Astrocyte of the hippocampus (primary cell): ENCODE results near the gene RNPS1.
A peak's percentile ranks its signal among the peaks of the same experiment; 100 is the strongest.

Experiments
- DNase-seq: peaks from one replicate; pipeline ENCODE4 v3.0.0; 2011; ENCODE audit warnings: low read depth, low spot score

The RNPS1 gene, protein sequence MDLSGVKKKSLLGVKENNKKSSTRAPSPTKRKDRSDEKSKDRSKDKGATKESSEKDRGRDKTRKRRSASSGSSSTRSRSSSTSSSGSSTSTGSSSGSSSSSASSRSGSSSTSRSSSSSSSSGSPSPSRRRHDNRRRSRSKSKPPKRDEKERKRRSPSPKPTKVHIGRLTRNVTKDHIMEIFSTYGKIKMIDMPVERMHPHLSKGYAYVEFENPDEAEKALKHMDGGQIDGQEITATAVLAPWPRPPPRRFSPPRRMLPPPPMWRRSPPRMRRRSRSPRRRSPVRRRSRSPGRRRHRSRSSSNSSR

DNA sequence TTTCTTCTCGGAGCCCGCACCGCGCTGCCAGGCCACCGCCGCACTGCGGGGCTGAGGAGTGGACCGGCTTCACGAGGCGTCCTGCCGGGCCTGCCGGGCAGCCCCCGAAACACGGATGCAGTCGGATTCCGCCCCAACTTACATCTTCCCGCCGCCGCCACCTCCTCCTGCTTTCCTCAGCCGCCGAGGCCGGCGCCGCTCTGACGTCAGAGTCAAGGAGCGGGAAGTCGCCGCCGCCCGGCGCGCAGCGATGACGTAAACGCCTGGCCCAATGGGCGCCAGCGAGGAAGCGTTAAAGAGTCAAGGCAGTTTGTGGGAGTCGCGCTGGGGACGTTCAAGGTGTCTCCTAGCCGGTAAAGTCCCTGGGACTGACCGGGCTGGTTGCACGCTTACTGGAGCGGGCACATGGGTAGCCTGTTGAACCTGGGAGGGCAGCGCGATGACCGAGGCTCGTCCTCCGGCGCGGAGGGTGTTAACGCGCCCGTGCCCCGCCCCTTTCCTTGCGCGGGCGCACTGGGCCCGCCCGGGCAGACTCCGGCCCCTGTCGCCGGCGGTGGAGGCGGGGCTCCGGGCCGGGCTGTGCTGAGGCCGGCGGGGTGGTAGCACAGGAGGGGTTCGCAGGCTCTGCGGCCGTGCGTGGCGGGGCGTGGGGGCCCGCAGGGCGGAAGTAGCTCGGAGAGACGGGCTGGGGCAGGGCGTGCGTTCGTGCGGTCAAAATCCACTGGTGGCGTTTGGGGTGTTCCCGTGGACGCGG is at the start of gene RNPS1:
Gene RNPS1 (minus strand): TSS at position 214 of the 754 bp plus-strand sequence. CDS start 3,483 bp downstream, outside the sequence.
- peak; percentile 99 for DNase-seq

DNA sequence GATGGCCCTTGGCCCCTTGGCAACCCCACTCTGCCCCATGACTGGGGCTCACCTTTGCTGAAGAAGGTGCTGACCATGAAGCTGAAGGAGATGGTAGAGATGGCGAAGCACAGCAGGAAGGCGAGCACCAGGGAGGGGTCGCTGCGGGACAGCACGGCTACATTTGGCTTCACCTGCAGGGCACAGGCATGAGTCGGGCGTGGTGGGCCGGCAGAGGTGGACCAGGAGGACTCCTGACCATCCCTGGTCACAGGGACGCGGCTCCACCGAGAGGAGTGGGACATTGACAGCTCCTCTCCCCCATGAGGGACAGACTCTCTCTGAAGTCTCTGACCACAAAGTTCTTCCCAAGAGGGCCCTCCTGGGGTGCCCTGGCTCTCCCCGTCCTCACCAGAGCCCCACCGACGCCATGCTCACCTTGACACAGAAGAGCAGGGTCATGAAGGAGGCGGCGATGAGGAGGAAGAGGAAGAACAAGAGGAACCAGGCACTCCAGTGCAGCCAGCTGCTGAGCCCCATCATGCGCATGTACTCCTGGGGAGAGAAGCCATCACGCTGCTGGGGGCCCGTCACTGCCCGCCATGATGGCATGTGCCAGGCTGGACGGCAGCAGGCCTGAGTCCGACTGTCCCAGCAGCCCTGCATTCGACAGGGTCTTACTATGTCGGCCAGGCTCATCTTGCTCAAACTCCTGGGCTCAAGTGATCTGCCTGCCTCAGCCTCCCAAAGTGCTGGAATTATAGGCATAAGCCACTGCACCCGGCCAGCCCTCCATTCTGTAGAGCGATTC is 49.5 kb upstream of the RNPS1 start:
- DNase-seq, result no peak

DNA sequence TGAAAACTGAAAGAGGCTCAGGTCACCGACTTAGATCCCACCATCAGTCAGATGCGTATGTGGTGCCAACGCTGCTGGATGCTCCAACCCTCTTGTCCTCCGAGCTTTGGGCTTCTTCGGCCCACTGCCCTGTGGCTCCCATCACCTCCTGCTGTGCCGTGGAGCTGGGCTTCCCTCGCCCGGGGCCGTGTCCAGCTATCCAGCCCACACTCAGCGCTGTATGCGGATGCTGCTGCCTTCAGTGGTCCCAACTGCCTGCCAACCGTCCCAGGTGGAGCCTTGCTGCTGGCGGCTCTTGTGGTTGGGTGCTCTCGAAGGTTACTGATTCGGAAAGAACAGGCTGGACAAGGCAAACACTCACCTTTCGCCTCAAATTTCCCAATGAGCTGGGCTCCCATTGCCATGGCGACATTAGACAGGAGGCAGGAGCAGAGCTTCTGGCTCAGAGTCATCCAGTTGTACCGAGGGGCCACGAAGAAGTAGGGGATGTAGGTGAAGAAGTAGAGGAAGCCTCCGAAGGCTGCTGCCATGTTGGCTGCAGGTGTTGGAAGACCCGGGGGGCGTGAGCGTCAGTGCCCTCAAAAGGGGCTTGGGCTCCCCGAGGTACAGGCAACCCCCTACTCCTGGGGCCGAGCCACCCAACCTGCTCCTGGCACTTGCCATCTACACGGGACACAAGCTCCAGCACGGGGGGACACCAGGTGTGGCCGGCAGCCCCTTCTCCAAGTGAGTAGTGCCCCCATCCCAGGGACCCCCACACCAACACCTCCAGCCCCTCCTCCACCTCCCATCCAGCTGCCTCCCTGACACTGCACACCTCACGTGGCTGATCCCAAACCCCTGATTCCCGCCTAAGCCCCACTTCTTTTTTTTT is 40.4 kb upstream of the RNPS1 start:
- no peak for DNase-seq

DNA sequence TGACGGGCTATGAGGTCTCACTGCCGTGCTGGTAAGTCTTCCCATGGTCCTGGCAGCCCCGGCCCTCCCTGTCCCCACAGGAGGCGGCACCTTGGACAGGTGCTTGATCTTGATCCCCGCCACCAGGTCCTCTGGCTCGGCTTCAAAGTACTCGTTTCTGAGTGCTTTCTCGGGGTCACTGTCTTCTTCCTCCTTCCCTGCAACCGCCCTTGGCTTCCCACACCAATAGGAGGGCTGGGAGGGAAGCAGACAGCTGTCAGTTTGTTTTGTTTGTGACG is 31.9 kb upstream of the RNPS1 start:
- no peak for DNase-seq

DNA sequence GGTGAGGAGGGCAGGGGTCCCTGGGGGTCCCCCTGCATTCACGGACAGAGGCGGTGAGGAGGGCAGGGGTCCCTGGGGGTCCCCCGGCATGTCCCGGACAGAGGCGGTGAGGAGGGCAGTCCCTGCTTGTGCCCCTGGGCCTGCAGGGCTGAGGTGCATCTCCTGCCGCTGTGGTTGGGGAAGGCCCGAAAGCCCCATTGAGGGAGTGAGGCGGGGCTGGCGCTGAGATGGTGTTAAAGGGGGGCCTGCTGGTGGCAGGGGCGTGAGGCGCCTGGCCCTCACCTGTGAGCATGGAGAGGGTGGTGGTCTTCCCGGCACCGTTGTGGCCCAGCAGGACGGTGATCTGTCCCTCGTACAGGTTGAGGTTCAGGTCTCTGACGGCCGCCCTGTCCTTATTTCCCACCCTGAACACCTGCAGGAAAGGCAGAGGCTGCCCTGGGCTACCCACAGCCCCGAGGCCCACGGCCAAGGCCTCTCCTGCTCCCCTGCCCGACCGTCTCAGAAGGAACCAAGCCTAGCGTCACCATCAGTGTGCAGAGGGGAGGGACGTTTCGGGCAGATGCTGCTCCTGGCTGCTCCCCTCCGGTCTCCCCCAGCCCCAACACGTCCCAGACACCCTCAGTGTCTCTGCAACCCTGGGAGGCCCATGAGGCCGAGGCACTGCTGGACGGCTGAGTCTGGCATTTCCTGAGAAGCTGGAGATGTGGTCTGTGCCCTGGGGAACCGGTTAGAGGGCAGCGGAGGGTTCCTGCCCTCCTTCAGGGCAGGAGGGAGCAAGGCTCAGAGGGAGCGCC is 31.4 kb upstream of the RNPS1 start:
- DNase-seq, result no peak

DNA sequence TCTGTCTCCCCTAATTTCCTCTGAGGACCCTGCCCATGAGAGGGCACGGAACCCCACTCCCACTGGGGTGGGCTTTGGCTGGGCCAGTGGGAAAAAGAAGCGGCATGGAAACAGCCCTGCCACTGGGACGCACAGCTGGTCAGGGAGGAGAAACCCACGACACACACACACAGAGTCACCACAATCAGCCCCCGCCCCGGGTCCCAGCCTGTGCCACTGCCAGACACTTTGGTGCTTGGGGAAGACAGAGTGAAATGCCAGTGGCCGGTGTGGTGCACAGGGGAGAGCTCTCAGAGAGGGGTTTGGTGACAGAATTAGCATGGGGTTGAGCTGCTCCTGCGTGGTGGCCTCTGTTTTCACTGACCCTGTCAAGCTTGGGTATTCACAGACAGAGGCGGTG is 30.7 kb upstream of the RNPS1 start:
- DNase-seq, result no peak

DNA sequence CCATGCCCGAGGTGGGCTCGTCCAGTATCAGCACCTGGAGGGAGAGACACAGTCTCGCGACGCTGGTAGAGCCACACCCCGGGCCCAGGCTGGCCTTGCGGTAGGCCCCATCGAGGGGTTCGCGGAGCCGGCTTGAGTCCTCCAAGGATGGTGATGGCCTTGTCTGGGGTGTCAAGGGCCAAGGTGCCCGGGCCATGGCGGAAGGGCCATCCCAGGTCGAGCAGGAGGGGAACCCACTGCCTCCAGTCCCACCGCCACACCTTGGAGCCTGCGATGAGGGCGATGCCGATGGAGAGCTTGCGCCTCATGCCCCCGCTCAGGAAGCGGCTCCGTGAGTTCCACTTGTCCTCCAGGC is 29.6 kb upstream of the RNPS1 start:
- no peak for DNase-seq

DNA sequence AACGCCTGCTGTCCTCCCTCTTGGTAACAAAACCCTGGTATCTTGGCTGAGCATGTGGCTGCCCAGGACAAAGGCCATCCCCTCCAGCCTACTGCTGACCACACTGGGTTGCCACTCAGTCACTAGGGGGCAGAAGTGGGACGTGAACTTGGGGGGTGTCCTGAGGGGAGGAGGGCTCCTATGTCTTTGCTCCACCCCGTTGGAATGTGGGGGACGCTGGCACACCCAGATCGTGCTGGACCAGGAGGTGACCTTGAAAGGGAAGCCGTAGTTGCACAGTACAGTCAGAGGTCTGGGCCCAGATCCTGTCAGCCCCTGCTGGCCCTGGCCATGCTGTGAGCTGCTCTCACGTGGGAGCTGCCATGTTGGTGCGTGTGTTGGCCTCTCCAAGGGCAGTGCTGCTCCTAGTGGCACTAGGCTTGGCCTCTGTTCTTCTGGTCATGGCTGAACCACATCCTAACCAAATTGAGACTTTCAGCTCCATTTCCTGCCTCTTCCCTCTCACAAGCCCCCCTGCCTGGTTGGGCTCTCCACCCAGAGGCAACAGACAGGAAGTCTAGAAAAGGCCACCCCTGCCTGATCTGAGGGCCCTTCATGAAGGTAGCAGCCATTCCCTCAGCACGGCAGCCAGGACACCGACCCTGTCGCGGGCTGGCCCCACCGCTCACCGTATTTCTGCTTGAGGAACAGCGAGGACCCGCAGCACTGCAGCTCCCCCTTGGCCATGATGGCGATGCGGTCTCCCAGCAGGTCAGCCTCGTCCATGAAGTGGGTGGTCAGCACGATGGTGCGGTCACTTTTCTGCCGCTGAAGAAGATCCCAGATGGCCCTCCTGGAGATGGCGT is 29.0 kb upstream of the RNPS1 start:
- DNase-seq, result peak; percentile 21

DNA sequence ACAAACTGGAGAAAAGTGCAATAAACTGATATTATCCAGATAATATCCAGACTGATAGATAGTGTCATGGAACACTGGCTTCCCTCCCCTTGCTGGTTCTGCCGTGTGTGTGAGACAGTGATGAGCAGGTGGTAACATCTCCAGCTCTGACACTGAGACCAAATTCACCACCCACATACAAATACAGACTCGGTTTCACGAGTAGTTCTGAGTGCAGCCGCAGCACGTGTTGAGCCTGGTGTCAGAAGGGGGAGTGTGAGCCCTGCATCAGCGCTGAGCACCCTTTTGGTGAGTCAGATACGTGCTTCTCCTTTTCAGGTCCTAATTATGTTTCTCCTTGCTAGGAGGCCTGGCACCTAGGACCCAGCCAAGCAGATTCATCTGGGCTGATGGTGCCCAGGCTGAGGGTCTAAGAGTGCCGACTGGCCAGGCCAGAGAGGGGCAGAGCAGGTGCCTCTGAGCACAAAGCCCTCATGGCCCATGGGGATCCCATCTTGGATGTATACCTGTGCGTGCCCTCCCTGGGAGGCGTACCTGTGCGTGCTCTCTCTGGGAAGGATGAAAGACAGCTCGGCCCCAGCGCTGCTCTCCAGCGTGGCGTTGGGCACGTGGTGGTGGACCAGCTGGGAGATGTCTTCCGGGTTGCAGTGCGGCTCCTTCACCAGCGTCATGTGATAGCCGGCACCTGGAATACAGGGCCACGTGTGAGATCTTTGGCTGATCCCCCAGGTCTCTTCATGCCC is 27.3 kb upstream of the RNPS1 start:
- no peak for DNase-seq

DNA sequence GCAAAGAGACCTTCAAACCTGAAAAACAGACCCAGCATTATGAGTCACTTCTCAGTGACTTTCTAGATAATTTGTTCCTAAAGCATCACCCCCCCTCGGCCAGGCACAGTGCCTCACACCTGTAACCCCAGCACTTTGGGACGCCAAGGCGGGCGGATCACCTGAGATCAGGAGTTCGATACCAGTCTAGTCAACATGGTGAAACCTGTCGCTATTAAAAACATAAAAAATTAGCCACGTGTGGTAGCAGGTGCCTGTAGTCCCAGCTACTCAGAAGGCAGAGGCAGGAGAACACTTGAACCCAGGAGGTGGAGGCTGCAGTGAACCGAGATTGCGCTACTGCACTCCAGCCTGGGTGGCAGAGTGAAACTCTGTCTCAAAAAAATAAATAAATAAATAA is 24.3 kb upstream of the RNPS1 start:
- no peak for DNase-seq

DNA sequence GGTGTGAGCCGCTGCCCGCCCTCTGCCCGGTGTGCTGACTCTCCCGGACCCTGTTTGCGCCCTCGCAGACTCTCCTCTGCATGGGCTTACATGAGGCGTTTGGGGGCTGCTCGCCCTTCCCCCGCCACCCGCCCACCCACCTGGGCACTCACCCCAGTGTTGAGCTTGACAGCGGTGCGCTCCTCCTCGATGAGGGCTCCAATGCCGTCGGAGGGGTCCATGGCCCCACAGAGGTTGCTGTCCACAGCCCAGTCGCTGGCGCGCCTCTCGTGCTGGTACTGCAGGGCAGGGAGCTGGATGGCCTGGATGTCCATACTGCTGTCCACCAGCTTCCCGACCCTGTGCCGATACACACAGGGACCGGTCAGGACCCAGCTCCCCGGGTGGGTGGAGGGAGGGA is 21.4 kb upstream of the RNPS1 start:
- no peak for DNase-seq

DNA sequence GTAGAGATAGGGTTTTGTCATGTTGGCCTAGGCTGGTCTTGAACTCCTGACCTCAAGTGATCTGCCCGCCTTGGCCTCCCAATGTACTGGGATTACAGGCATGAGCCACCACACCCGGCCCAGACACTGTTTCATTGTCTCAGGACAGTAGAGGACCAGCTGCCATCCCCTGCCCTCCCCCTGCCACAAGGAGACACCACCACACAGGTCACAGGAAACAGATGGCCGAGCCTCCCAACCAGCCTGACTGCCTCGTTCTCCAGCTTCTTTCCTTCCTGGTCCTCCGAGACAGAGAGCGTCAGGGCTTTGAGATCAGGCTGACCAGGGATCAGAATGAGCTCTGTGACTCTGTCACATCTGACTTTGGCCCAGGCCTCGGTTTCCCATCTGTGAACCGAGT is 20.8 kb upstream of the RNPS1 start:
- DNase-seq, result no peak

DNA sequence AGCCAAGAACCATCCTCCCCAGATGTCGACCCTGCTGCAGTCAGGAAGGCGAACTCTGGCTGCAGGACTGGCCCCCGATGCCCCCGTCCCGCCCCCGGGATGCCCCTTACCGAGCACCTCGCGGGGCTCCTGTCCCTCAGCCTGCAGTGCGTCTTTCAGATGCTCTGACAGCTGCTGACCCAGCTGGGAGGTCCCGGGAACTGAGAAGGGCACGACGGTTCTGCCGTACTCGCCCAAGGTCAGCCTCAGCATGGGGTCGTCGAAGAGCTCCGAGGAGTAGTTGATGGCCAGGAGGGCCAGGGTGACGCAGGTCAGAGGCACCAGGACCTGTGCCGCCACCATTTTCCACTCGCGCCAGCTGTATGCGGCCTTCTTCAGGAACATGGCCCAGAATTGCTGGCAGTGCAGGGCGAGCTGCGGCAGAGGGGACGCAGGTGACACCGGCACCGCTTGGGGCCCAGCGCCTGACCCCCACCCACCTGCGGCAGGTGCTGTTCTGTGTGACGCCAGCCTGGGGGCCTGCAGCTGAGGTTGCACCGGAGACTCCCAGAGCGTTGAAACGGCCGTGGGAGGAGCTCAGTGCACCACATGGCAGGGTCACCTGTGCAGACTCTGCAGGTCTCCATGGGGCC is 20.1 kb upstream of the RNPS1 start:
- DNase-seq, result no peak

DNA sequence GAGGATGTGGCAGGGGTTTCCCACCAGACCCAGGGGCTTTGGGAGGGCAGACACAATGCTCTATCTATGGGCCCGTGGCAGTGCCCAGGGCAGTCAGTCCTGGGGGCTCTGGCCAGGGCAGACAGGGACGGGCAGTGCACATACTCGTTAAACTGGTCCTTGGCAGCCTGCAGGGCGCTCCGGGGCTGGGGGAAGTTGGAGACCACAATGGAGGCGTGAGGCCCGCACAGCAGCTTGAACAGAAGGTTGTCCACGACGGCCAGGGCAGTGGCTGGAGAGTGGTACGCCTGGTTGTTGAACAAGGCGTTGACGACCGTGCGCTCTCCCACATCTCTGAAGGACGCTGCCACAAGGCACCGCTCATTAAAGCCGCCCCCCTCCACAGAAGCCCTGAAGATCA is 18.6 kb upstream of the RNPS1 start:
- DNase-seq, result no peak

DNA sequence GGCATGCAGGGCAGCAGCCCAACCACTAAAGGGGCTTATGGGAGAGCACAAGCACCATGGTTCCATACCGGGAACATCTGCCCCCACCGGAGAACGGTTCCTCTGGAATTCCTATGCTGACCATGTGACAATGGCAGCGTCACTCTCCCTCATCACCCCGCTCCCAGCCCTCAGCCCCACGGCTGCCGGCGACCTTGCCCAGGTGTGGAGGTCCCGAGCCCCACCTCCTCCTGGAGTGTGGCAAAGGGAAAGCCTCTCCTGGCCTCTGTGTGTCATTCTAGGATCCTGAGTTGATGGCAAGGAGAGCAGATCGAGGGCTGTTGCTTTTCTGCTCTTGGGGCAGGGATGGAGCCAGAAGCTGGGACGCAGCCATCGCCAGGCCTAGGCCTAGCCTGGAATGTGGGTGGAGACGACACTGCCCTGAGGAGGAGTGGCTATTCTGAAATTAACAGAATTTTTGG is 17.8 kb upstream of the RNPS1 start:
- no peak for DNase-seq

DNA sequence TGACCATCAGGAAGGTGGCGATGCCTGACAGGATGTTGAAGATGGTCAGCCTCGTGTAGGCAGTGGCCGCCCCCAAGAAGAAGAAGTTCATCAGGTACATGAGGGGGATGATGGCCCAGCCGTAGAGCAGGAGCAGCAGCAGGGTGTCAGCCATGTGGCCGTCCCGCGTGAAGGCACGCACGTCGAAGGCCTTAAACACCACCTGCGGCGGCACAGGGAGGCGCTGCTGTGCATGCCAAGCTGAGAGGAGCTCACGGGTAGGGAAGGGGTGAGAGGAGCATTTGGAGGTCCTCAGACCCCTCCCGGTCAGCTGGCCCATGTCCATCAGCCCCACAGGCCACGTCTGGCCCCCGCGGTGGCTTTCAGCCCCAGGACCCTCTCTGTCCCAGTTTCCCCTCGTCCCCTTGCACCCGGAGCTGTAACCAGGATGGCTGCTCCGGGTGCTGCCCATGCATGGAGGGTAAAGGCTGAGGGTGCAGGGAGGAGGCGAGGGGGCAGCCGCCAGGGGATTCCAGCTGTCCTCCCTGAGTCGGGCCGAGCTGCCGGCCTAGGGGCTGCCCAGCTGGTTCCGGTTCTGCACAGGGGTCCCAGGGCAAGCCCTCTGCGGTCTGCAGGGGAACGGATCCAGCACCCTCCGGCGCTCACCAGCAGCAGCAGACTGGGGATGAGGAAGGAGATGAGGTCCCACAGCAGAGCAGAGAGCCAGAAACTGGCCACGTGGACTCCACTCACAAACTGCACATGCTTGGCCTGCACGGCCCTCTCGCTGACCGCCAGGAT is 17.1 kb upstream of the RNPS1 start:
- no peak for DNase-seq

DNA sequence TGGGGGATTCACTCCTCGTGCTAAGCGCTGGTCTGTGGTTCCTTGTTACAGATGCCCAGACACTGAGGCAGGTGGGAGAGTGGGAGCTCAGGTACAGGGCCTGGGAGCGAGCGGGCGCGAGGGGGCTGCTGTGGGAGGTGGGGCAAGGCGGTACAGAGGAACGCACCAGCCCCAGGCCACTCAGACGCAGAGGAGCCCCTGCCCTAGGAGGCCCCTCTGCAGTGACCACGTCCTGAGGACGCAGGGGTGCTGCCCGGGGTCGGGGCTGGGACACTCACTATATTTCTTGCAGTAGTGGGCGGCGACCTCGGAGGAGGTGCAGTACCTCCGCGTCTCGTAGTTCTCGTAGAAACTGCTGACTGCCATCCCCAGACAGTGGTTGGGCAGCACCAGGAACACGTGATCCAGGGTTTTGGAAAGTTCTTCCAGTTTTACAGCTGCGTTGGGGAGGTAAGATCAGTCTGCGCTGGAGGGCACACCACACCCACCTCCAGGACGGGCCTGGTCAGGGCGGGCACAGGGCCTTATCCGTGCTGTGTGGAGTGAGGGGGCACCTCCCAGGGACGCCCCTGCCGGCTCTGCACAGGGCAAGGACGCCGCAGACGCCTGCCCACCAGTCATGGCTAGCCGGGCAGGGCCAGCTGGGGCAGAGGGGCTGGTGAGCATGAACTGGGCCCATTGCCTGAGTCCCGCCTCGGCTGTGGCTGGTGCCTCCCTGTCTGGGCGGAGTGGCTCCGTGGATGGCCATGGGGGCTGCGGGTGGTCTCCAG is 16.3 kb upstream of the RNPS1 start:
- DNase-seq, result no peak
